H1 (cell line): ENCODE measurements around the gene RNU7-1.

Experiments
- ATF2 ChIP-seq: IDR thresholded peaks from 2 replicates; pipeline ENCODE4 v1.6.1; 2012; ENCODE audit warnings: low read length, inconsistent platforms
- ATF3 ChIP-seq: IDR thresholded peaks from 2 replicates; pipeline ENCODE4 v1.6.1; 2011; ENCODE audit warnings: low read depth, mild to moderate bottlenecking, low read length; ENCODE audit not compliant: insufficient read depth
- CHD2 ChIP-seq: IDR thresholded peaks from 2 replicates; pipeline ENCODE4 v1.6.1; 2012; ENCODE audit warnings: low read length, improper control_type of control experiment
- CTCF ChIP-seq, 3 experiments: IDR thresholded peaks; 1 replicate in 2 of 3; 2 replicates in 1 of 3; pipeline versions ENCODE4 v1.5.1 to v1.6.1; 2011; ENCODE audit warnings: low read length in 3 of 3, mild to moderate bottlenecking in 3 of 3, inconsistent platforms in 2 of 3, low read depth in 1 of 3, moderate library complexity in 1 of 3; ENCODE audit not compliant: insufficient read depth in 1 of 3; ENCODE audit errors: control extremely low read depth in 1 of 3
- EP300 ChIP-seq, 2 experiments: IDR thresholded peaks; 1 replicate in 1 of 2; 2 replicates in 1 of 2; pipeline ENCODE4 v1.6.1; 2011 to 2012; ENCODE audit warnings: low read depth in 2 of 2, low read length in 2 of 2, mild to moderate bottlenecking in 2 of 2, borderline replicate concordance in 1 of 2, inconsistent platforms in 1 of 2, moderate library complexity in 1 of 2
- EZH2 ChIP-seq: fragments of 200-600 bp; sonication (generic); IDR thresholded peaks from 2 replicates; pipeline ENCODE4 v1.7.1; 2012; ENCODE audit warnings: low read depth, mild to moderate bottlenecking, moderate library complexity, low read length, inconsistent platforms; ENCODE audit not compliant: severe bottlenecking
- JUND ChIP-seq: IDR thresholded peaks from 2 replicates; pipeline ENCODE4 v1.6.1; 2011; ENCODE audit warnings: mild to moderate bottlenecking, improper control_type of control experiment, low read length
- MAFK ChIP-seq: IDR thresholded peaks from 2 replicates; pipeline ENCODE4 v1.6.1; 2012; ENCODE audit warnings: low read depth, mild to moderate bottlenecking, improper control_type of control experiment, low read length
- POLR2A ChIP-seq, 2 experiments: IDR thresholded peaks; 1 replicate in 1 of 2; 2 replicates in 1 of 2; pipeline ENCODE4 v1.6.1; 2011; ENCODE audit warnings: low read depth in 2 of 2, low read length in 2 of 2, mild to moderate bottlenecking in 2 of 2; ENCODE audit errors: control extremely low read depth in 1 of 2
- POLR2AphosphoS5 ChIP-seq: IDR thresholded peaks from 2 replicates; pipeline ENCODE4 v1.6.1; 2011; ENCODE audit warnings: low read depth, low read length
- RXRA ChIP-seq: IDR thresholded peaks from 2 replicates; pipeline ENCODE4 v1.6.1; 2011; ENCODE audit warnings: low read depth, mild to moderate bottlenecking, low read length, moderate library complexity; ENCODE audit not compliant: insufficient read depth
- SIN3A ChIP-seq, 2 experiments: IDR thresholded peaks in 1 of 2; conservative IDR thresholded peaks in 1 of 2; 2 replicates each; pipeline ENCODE4 v1.6.1; 2011 to 2012; ENCODE audit warnings: low read length in 2 of 2, improper control_type of control experiment in 1 of 2, low read depth in 1 of 2, mild to moderate bottlenecking in 1 of 2
- TCF12 ChIP-seq: IDR thresholded peaks from 2 replicates; pipeline ENCODE4 v1.6.1; 2011; ENCODE audit warnings: low read depth, mild to moderate bottlenecking, low read length
- TF ChIP-seq, protein P1 (sequence below): IDR thresholded peaks from 2 replicates; pipeline ENCODE4 v1.6.1; 2012; ENCODE audit warnings: inconsistent platforms

DNA sequence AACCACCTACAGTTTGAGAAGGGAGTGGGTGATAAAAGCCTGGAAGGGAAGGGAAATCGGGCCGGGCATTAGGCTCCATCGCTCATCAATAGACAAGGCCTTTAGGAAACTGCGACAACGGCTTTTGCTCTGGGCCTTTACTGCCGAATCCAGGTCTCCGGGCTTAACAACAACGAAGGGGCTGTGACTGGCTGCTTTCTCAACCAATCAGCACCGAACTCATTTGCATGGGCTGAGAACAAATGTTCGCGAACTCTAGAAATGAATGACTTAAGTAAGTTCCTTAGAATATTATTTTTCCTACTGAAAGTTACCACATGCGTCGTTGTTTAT lies 261 bp upstream of the RNU7-1 start:
- no peak for TF ChIP-seq POLR2A (IDR thresholded peaks at IDR 0.05; ENCODE audit: control extremely low read depth in 1 of 2, low read depth in 2 of 2, low read length in 2 of 2)
- no peak for TF ChIP-seq CTCF (IDR thresholded peaks at IDR 0.05; ENCODE audit: control extremely low read depth in 1 of 3, insufficient read depth in 1 of 3, low read depth in 1 of 3, low read length in 3 of 3)
- no peak for TF ChIP-seq CHD2
- no peak for TF ChIP-seq ATF3
- no peak for TF ChIP-seq RXRA
- TF ChIP-seq EZH2 = no peak
- no peak for TF ChIP-seq TCF12
- no peak for TF ChIP-seq MAFK
- TF ChIP-seq, protein P1, sequence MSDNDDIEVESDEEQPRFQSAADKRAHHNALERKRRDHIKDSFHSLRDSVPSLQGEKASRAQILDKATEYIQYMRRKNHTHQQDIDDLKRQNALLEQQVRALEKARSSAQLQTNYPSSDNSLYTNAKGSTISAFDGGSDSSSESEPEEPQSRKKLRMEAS = no peak
- TF ChIP-seq POLR2AphosphoS5 = no peak; the same call in 1 of the 2 replicates
- TF ChIP-seq JUND = no peak
- no peak for TF ChIP-seq EP300 (IDR thresholded peaks at IDR 0.05; ENCODE audit: borderline replicate concordance in 1 of 2, low read depth in 2 of 2, low read length in 2 of 2)
- TF ChIP-seq SIN3A (conservative IDR thresholded peaks at IDR 0.05 in 1 of 2, IDR thresholded peaks at IDR 0.05 in 1 of 2; ENCODE audit: low read depth in 1 of 2, low read length in 2 of 2) = no peak
- no peak for TF ChIP-seq ATF2
